HEK293 (cell line): ENCODE results near the gene C1orf35.

Source experiments
- CTCF ChIA-PET: fragments of 350-600 bp; formaldehyde crosslinking; extraction: SDS; loops from one replicate; lab custom pipeline; 2021; ENCODE audit warnings: antibody characterized with exemption; lab: Yijun Ruan, JAX
- POLR2A ChIA-PET: fragments of 300-600 bp; formaldehyde crosslinking; extraction: SDS; loops from one replicate; lab custom pipeline; 2020; ENCODE audit warnings: antibody characterized with exemption, inconsistent platforms; lab: Yijun Ruan, JAX
- H3K27ac ChIP-seq: fragments of 200-500 bp; sonication (Bioruptor generic); 2 replicates; pipeline ENCODE4 v1.5.1; 2014; ENCODE audit warnings: low read depth, low read length, control low read depth, inconsistent platforms; ENCODE audit errors: extremely low read depth
- H3K36me3 ChIP-seq, 2 experiments: fragments of 200-500 bp in 1 of 2; sonication (Bioruptor generic) in 1 of 2; 1 replicate in 1 of 2; 2 replicates in 1 of 2; pipeline ENCODE4 v1.5.1; 2014 to 2017; ENCODE audit warnings: inconsistent platforms in 2 of 2, low read length in 2 of 2; ENCODE audit not compliant: control insufficient read depth in 2 of 2, insufficient read depth in 1 of 2
- H3K4me1 ChIP-seq: fragments of 200-500 bp; sonication (Bioruptor generic); 2 replicates; pipeline ENCODE4 v1.5.1; 2014; ENCODE audit warnings: mild to moderate bottlenecking, low read length, inconsistent platforms; ENCODE audit not compliant: control insufficient read depth, insufficient read depth
- H3K4me3 ChIP-seq: 2 replicates; pipeline ENCODE4 v1.5.1; 2011; ENCODE audit warnings: low read depth, mild to moderate bottlenecking, control low read depth, low read length, moderate library complexity
- H3K9me3 ChIP-seq: fragments of 200-500 bp; sonication (Bioruptor generic); 2 replicates; pipeline ENCODE4 v1.5.1; 2014; ENCODE audit warnings: low read depth, low read length, inconsistent platforms; ENCODE audit not compliant: control insufficient read depth, insufficient read depth
- SCRT2 ChIP-seq: fragments of 450-650 bp; formaldehyde crosslinking; IDR thresholded peaks from 2 replicates; pipeline ENCODE4 v1.5.1; 2016; ENCODE audit warnings: missing biosample characterization, missing genetic modification characterization
- ZFP69B ChIP-seq: fragments of 450-650 bp; formaldehyde crosslinking; IDR thresholded peaks from 2 replicates; pipeline ENCODE4 v1.5.1; 2016; ENCODE audit warnings: missing biosample characterization, missing genetic modification characterization
- ZNF138 ChIP-seq: fragments of 450-650 bp; formaldehyde crosslinking; IDR thresholded peaks from 2 replicates; pipeline ENCODE4 v1.5.1; 2016; ENCODE audit warnings: missing biosample characterization, missing genetic modification characterization, borderline replicate concordance
- ZNF324 ChIP-seq: fragments of 450-650 bp; formaldehyde crosslinking; IDR thresholded peaks from 2 replicates; pipeline ENCODE4 v1.5.1; 2016; ENCODE audit warnings: missing biosample characterization, missing genetic modification characterization
- ZNF610 ChIP-seq: fragments of 450-650 bp; formaldehyde crosslinking; IDR thresholded peaks from 2 replicates; pipeline ENCODE4 v1.5.1; 2016; ENCODE audit warnings: missing biosample characterization, missing genetic modification characterization, borderline replicate concordance
- ZNF660 ChIP-seq: fragments of 450-650 bp; IDR thresholded peaks from 2 replicates; pipeline ENCODE4 v1.5.1; 2018; ENCODE audit warnings: missing biosample characterization, mild to moderate bottlenecking, missing genetic modification characterization
- ZNF664 ChIP-seq: fragments of 450-650 bp; formaldehyde crosslinking; IDR thresholded peaks from 2 replicates; pipeline ENCODE4 v1.5.1; 2016; ENCODE audit warnings: missing biosample characterization, missing genetic modification characterization
- ZNF701 ChIP-seq: fragments of 450-650 bp; formaldehyde crosslinking; IDR thresholded peaks from 2 replicates; pipeline ENCODE4 v1.5.1; 2016; ENCODE audit warnings: missing biosample characterization, missing genetic modification characterization
- ZNF791 ChIP-seq: fragments of 450-650 bp; formaldehyde crosslinking; IDR thresholded peaks from 2 replicates; pipeline ENCODE4 v1.5.1; 2016; ENCODE audit warnings: missing biosample characterization, missing genetic modification characterization
- TF ChIP-seq, protein P1 (sequence below): fragments of 450-650 bp; formaldehyde crosslinking; IDR thresholded peaks from 2 replicates; pipeline ENCODE4 v1.5.1; 2016; ENCODE audit warnings: missing biosample characterization, missing genetic modification characterization
- TF ChIP-seq, protein P2 (sequence below): fragments of 450-650 bp; formaldehyde crosslinking; IDR thresholded peaks from 2 replicates; pipeline ENCODE4 v1.5.1; 2016; ENCODE audit warnings: missing biosample characterization, missing genetic modification characterization
- TF ChIP-seq, protein P3 (sequence below): fragments of 450-650 bp; formaldehyde crosslinking; IDR thresholded peaks from 2 replicates; pipeline ENCODE4 v1.5.1; 2016; ENCODE audit warnings: missing biosample characterization, missing genetic modification characterization
- TF ChIP-seq, protein P4 (sequence below): fragments of 450-650 bp; formaldehyde crosslinking; IDR thresholded peaks from 2 replicates; pipeline ENCODE4 v1.5.1; 2016; ENCODE audit warnings: missing biosample characterization, missing genetic modification characterization, borderline replicate concordance
- TF ChIP-seq, protein P5 (sequence below): fragments of 450-650 bp; formaldehyde crosslinking; IDR thresholded peaks from 2 replicates; pipeline ENCODE4 v1.5.1; 2016; ENCODE audit warnings: missing biosample characterization, missing genetic modification characterization
- TF ChIP-seq, protein P6 (sequence below): fragments of 450-650 bp; formaldehyde crosslinking; IDR thresholded peaks from 2 replicates; pipeline ENCODE4 v1.5.1; 2017; ENCODE audit warnings: missing biosample characterization, missing genetic modification characterization
- TF ChIP-seq, protein P7 (sequence below): fragments of 450-650 bp; formaldehyde crosslinking; IDR thresholded peaks from 2 replicates; pipeline ENCODE4 v1.5.1; 2016; ENCODE audit warnings: missing biosample characterization, missing genetic modification characterization

C1orf35 gene

DNA sequence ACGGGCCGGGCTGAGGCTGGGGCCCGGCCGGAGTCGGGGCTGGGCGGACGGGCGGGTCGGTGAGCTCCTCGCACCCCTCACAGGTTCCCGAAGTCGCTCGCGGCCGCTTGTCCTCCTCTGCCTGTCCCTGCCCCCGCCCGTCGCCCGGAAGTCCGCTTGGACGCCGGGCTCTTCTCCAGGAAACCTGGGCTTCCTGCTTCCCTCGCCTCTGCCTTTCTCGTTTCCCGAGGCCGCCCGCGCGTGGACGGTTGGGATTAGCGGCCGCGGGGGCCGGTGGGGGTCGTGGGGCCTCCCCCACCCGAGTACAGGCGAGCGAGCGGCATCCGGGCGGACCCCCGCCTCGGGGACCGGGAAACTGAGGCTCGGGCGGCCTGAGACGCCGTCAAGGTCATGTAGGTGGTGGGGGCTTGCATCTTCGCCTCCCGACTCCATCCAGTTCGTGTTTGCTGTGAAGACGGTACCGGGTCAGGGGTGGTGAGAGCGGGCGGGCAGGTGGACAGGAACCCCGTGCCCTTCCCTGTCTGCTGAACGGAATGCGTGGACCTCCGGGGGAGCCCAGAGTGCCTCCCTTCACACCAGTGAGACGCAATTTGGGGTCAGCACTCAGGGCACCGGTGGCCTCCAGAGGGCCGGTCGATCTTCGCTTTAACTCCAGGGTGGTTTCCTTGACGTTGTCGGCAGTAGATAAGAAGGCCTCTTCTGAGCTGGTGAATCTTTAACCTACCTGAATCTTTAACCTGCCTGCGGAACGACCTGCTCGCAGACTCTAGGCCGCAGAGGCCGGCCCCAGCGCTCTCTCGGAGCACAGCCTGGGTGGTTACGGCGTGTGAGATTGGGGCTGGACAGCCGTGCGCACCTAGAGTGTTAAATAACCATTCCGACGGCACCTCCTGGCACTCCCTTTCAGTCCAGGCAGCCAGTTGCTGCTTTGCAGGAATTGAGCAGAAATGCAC lies 19.9 kb downstream of the C1orf35 start (continued):
- TF ChIP-seq ZNF701 (no peak), ZNF610 (tag by site-specific recombination) (no peak), ZNF664 (no peak), ZFP69B (tag by site-specific recombination) (no peak), ZNF138 (tag by site-specific recombination) (no peak)
- TF ChIP-seq, protein P1, sequence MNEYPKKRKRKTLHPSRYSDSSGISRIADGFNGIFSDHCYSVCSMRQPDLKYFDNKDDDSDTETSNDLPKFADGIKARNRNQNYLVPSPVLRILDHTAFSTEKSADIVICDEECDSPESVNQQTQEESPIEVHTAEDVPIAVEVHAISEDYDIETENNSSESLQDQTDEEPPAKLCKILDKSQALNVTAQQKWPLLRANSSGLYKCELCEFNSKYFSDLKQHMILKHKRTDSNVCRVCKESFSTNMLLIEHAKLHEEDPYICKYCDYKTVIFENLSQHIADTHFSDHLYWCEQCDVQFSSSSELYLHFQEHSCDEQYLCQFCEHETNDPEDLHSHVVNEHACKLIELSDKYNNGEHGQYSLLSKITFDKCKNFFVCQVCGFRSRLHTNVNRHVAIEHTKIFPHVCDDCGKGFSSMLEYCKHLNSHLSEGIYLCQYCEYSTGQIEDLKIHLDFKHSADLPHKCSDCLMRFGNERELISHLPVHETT (tag by site-specific recombination), result peak; percentile 35; the same call in 1 of the 2 replicates
- TF ChIP-seq, protein P2, sequence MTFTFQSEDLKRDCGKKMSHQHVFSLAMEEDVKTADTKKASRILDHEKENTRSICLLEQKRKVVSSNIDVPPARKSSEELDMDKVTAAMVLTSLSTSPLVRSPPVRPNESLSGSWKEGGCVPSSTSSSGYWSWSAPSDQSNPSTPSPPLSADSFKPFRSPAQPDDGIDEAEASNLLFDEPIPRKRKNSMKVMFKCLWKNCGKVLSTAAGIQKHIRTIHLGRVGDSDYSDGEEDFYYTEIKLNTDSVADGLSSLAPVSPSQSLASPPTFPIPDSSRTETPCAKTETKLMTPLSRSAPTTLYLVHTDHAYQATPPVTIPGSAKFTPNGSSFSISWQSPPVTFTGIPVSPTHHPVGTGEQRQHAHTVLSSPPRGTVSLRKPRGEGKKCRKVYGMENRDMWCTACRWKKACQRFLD (tag by site-specific recombination), result no peak
- TF ChIP-seq, protein P3, sequence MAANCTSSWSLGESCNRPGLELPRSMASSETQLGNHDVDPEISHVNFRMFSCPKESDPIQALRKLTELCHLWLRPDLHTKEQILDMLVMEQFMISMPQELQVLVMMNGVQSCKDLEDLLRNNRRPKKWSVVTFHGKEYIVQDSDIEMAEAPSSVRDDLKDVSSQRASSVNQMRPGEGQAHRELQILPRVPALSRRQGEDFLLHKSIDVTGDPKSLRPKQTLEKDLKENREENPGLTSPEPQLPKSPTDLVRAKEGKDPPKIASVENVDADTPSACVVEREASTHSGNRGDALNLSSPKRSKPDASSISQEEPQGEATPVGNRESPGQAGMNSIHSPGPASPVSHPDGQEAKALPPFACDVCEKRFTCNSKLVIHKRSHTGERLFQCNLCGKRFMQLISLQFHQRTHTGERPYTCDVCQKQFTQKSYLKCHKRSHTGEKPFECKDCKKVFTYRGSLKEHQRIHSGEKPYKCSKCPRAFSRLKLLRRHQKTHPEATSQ (tag by site-specific recombination), result no peak

DNA sequence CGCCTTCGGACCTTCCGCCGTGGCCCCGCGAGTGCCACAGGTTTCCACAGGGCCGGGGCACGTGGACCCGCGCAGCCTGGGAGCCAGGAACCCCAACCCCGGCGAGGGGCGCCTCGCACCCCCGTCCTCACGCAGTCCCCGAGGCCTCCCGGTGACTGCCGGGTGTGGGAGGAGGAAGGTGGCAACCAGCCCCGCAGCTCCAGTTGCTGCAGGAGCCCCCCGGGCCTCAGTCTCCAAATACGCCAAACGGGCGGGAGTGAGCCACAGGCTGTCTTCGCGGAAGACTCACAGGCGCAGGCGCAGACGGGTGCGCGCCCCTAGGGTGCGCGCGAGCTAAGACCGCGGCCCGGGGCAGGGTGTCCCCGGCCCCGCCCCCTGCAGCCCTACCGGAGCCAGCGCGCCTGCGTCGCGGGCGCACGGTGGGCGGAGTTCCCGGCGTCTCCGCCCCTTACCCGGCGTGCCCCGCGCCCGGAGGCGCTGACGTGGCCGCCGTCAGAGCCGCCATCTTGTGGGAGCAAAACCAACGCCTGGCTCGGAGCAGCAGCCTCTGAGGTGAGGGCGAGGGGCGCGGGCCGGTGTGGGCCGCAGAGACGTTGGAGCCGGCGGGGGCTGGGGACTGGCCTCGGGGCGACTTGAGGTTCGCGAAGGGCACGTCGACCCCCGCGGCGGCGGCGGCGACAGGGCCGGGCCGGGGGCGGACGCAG lies 20.8 kb downstream of the C1orf35 start, which contains the start of gene ARF1:
ARF1 (plus strand) TSS at position 495 of the 704 bp plus-strand sequence. CDS start 14,407 bp downstream, outside the sequence.
- Histone ChIP-seq H3K4me3 (peak within 1 kb of the TSS; percentile 76), H3K9me3 (no peaks in the 10 kb centered on the region), H3K36me3 (peaks cover 0 to 27% of the 10 kb centered on the region in 2 experiments; a peak in 2 of 3 replicates), H3K4me1 (peaks cover 26% of the 10 kb centered on the region), H3K27ac (peak within 1 kb of the TSS; percentile 93)
- ChIA-PET CTCF (interaction anchor here (0.5 to 1.5 kb wide), 2 partner anchors 83 to 354 kb away, joined by 3 to 5 read pairs; no protein-coding TSS in a partner anchor), POLR2A (interaction anchor here (0.5 to 2.9 kb wide), 16 partner anchors 9 to 400 kb away, joined by 3 to 21 read pairs (median 5); partner anchors contain the start of genes IBA57, JMJD4, MRPL55 and SNAP47)
- TF ChIP-seq, protein P4, sequence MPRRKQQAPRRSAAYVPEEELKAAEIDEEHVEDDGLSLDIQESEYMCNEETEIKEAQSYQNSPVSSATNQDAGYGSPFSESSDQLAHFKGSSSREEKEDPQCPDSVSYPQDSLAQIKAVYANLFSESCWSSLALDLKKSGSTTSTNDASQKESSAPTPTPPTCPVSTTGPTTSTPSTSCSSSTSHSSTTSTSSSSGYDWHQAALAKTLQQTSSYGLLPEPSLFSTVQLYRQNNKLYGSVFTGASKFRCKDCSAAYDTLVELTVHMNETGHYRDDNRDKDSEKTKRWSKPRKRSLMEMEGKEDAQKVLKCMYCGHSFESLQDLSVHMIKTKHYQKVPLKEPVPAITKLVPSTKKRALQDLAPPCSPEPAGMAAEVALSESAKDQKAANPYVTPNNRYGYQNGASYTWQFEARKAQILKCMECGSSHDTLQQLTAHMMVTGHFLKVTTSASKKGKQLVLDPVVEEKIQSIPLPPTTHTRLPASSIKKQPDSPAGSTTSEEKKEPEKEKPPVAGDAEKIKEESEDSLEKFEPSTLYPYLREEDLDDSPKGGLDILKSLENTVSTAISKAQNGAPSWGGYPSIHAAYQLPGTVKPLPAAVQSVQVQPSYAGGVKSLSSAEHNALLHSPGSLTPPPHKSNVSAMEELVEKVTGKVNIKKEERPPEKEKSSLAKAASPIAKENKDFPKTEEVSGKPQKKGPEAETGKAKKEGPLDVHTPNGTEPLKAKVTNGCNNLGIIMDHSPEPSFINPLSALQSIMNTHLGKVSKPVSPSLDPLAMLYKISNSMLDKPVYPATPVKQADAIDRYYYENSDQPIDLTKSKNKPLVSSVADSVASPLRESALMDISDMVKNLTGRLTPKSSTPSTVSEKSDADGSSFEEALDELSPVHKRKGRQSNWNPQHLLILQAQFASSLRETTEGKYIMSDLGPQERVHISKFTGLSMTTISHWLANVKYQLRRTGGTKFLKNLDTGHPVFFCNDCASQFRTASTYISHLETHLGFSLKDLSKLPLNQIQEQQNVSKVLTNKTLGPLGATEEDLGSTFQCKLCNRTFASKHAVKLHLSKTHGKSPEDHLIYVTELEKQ, result no peak
- TF ChIP-seq, protein P5, sequence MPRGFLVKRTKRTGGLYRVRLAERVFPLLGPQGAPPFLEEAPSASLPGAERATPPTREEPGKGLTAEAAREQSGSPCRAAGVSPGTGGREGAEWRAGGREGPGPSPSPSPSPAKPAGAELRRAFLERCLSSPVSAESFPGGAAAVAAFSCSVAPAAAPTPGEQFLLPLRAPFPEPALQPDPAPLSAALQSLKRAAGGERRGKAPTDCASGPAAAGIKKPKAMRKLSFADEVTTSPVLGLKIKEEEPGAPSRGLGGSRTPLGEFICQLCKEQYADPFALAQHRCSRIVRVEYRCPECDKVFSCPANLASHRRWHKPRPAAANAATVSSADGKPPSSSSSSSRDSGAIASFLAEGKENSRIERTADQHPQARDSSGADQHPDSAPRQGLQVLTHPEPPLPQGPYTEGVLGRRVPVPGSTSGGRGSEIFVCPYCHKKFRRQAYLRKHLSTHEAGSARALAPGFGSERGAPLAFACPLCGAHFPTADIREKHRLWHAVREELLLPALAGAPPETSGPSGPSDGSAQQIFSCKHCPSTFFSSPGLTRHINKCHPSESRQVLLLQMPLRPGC (tag by site-specific recombination), result peak; percentile 40
- TF ChIP-seq ZNF791 (tag by site-specific recombination) (no peak; the same call in 1 of the 2 replicates), ZNF324 (tag by site-specific recombination) (peak; percentile 94), SCRT2 (tag by site-specific recombination) (peak; percentile 100), ZNF660 (tag by site-specific recombination) (peak; percentile 47)
- TF ChIP-seq, protein P3 (tag by site-specific recombination), result peak; percentile 100
- TF ChIP-seq, protein P6, sequence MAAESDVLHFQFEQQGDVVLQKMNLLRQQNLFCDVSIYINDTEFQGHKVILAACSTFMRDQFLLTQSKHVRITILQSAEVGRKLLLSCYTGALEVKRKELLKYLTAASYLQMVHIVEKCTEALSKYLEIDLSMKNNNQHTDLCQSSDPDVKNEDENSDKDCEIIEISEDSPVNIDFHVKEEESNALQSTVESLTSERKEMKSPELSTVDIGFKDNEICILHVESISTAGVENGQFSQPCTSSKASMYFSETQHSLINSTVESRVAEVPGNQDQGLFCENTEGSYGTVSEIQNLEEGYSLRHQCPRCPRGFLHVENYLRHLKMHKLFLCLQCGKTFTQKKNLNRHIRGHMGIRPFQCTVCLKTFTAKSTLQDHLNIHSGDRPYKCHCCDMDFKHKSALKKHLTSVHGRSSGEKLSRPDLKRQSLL (tag by site-specific recombination), result 0 out of 2 replicates have a peak, but pooled peaks have one; percentile 20
- TF ChIP-seq, protein P7, sequence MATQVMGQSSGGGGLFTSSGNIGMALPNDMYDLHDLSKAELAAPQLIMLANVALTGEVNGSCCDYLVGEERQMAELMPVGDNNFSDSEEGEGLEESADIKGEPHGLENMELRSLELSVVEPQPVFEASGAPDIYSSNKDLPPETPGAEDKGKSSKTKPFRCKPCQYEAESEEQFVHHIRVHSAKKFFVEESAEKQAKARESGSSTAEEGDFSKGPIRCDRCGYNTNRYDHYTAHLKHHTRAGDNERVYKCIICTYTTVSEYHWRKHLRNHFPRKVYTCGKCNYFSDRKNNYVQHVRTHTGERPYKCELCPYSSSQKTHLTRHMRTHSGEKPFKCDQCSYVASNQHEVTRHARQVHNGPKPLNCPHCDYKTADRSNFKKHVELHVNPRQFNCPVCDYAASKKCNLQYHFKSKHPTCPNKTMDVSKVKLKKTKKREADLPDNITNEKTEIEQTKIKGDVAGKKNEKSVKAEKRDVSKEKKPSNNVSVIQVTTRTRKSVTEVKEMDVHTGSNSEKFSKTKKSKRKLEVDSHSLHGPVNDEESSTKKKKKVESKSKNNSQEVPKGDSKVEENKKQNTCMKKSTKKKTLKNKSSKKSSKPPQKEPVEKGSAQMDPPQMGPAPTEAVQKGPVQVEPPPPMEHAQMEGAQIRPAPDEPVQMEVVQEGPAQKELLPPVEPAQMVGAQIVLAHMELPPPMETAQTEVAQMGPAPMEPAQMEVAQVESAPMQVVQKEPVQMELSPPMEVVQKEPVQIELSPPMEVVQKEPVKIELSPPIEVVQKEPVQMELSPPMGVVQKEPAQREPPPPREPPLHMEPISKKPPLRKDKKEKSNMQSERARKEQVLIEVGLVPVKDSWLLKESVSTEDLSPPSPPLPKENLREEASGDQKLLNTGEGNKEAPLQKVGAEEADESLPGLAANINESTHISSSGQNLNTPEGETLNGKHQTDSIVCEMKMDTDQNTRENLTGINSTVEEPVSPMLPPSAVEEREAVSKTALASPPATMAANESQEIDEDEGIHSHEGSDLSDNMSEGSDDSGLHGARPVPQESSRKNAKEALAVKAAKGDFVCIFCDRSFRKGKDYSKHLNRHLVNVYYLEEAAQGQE (tag by site-specific recombination), result 0 out of 2 replicates have a peak, but pooled peaks have one; percentile 25
